ENCODE results near the gene LAPTM4A. TPM values are rescaled to one million over a fixed set of nuclear protein-coding genes. Genes with fewer than 3 reads are reported as not detected.
"Not testable (repeated sequence)": the region's sequence is repeated elsewhere in the genome, so short reads cannot be mapped to it uniquely, and the experiment has no call there.

Gene LAPTM4A
- total RNA-seq, 1 donor: 251 TPM

GRCh38 chr2:20048488-20049448, 2.7 kb downstream of the LAPTM4A start:
- DNase-seq (ENCODE audit: low read depth): peak; percentile 37
- no peak for TF ChIP-seq CTCF (IDR thresholded peaks at IDR 0.05; ENCODE audit: insufficient read depth, low read length)
- H3K4me3 ChIP-seq (ENCODE audit: low read depth, low read length): peak overlapping the region; percentile 95

GRCh38 chr2:20045712-20046292, 5.6 kb downstream of the LAPTM4A start:
- DNase-seq (ENCODE audit: low read depth): not testable (repeated sequence)

GRCh38 chr2:20044778-20045177, 6.7 kb downstream of the LAPTM4A start:
- H3K4me3 ChIP-seq (ENCODE audit: low read depth, low read length): no peak overlapping the region
- TF ChIP-seq CTCF (IDR thresholded peaks at IDR 0.05; ENCODE audit: insufficient read depth, low read length): no peak
- no peak for DNase-seq (ENCODE audit: low read depth)

More at GRCh38 chr2:20045712-20046292, 5.6 kb downstream of the LAPTM4A start:
- H3K4me3 ChIP-seq (ENCODE audit: low read depth, low read length): not testable (repeated sequence)

- no peak for TF ChIP-seq CTCF (IDR thresholded peaks at IDR 0.05; ENCODE audit: insufficient read depth, low read length)
- H3K4me3 ChIP-seq (ENCODE audit: low read depth, low read length): no peak overlapping the region
- peak; percentile 52 for DNase-seq (ENCODE audit: low read depth)
Measured at GRCh38 chr2:20042531-20042930, 8.9 kb downstream of the LAPTM4A start.

- DNase-seq (ENCODE audit: low read depth): no peak
- no peak overlapping the region for H3K4me3 ChIP-seq (ENCODE audit: low read depth, low read length)
- TF ChIP-seq CTCF (IDR thresholded peaks at IDR 0.05; ENCODE audit: insufficient read depth, low read length): no peak
Measured at GRCh38 chr2:20040489-20041172, 10.8 kb downstream of the LAPTM4A start.

- no peak overlapping the region for H3K4me3 ChIP-seq (ENCODE audit: low read depth, low read length)
- DNase-seq (ENCODE audit: low read depth): no peak
- no peak for TF ChIP-seq CTCF (IDR thresholded peaks at IDR 0.05; ENCODE audit: insufficient read depth, low read length)
Measured at GRCh38 chr2:20037660-20038059, 13.8 kb downstream of the LAPTM4A start.

Data from fibroblast of the aortic adventitia (primary cell).